HepG2 (cell line): Measurements from ENCODE around the gene ARID5B. TPM values are rescaled to one million over a fixed set of nuclear protein-coding genes. Genes with fewer than 3 reads are reported as not detected.
A peak's percentile ranks its signal among the peaks of the same experiment; 100 is the strongest.

Source experiments
- ATAC-seq: fragments of 200-7000 bp; cut with Tn5 transposase; 3 replicates; pipeline ENCODE4 v1.9.1; 2020; ENCODE audit warnings: mild to moderate bottlenecking, moderate library complexity
- BruUV-seq: library from RNA; stranded (reverse); fragments of 400-500 nt; replicated peaks from 2 replicates; lab custom pipeline; 2021; lab: Mats Ljungman, UMichigan
- CTCF ChIA-PET: fragments of 300-600 bp; formaldehyde crosslinking; extraction: SDS; loops from one replicate; lab custom pipeline; 2021; ENCODE audit warnings: low total read pairs, inconsistent platforms, low intra/inter-chr PET ratio; lab: Yijun Ruan, JAX
- POLR2A ChIA-PET: fragments of 350-600 bp; sonication (Branson Sonifier 250); formaldehyde crosslinking; loops from one replicate; lab custom pipeline; 2020; ENCODE audit warnings: antibody characterized with exemption, inconsistent platforms; lab: Yijun Ruan, JAX
- DNase-seq: peaks from one replicate; pipeline ENCODE4 v3.0.0-alpha.2; 2015; ENCODE audit warnings: low spot score
- FAIRE-seq: peaks from 3 replicates; lab custom pipeline; 2011; peaks lifted over from hg19 to GRCh38; lab: Jason Lieb, UNC
- H2AFZ ChIP-seq: one replicate; pipeline ENCODE4 v1.6.1; 2011; ENCODE audit warnings: low read length, inconsistent platforms
- H3K27ac ChIP-seq: fragments of 300-600 bp; 3 replicates; pipeline ENCODE4 v1.8.0; 2011; ENCODE audit warnings: mixed run types, mild to moderate bottlenecking, mixed read lengths, low read length, inconsistent platforms; ENCODE audit not compliant: insufficient read depth; ENCODE audit errors: extremely low read length
- H3K27me3 ChIP-seq, 2 experiments: fragments of 200-600 bp in 1 of 2; 2 replicates in 1 of 2; 3 replicates in 1 of 2; pipeline versions ENCODE4 v1.6.0 to v1.8.0; 2011; ENCODE audit warnings: low read length in 2 of 2, mild to moderate bottlenecking in 2 of 2, moderate library complexity in 2 of 2, inconsistent platforms in 1 of 2; ENCODE audit not compliant: insufficient read depth in 2 of 2, control insufficient read depth in 1 of 2
- H3K36me3 ChIP-seq, 2 experiments: fragments of 200-600 bp in 1 of 2; replicated peaks in 1 of 2; 2 replicates in 1 of 2; 3 replicates in 1 of 2; pipeline versions ENCODE4 v1.5.1 to v1.8.0; 2011; ENCODE audit warnings: low read length in 2 of 2, inconsistent platforms in 1 of 2; ENCODE audit not compliant: insufficient read depth in 2 of 2, control insufficient read depth in 1 of 2
- H3K4me1 ChIP-seq: 2 replicates; pipeline ENCODE4 v1.5.1; 2012; ENCODE audit warnings: low read length, inconsistent platforms; ENCODE audit not compliant: insufficient read depth
- H3K4me2 ChIP-seq: 2 replicates; pipeline ENCODE4 v1.6.0; 2011; ENCODE audit warnings: low read depth, low read length, inconsistent platforms
- H3K4me3 ChIP-seq, 3 experiments: fragments of 200-600 bp in 1 of 3; sonication (generic), shearing (Covaris generic) in 1 of 3; replicated peaks in 1 of 3; 2 replicates each; pipeline ENCODE4 v1.5.1; 2011 to 2016; ENCODE audit warnings: low read length in 3 of 3, inconsistent platforms in 2 of 3, low read depth in 2 of 3, mild to moderate bottlenecking in 2 of 3, control low read depth in 1 of 3, mixed read lengths in 1 of 3; ENCODE audit not compliant: insufficient read depth in 1 of 3
- H3K79me2 ChIP-seq: one replicate; pipeline ENCODE4 v1.6.1; 2011; ENCODE audit warnings: low read length, inconsistent platforms; ENCODE audit not compliant: insufficient read depth
- H3K9ac ChIP-seq: 2 replicates; pipeline ENCODE4 v1.6.0; 2011; ENCODE audit warnings: mild to moderate bottlenecking, low read depth, low read length, inconsistent platforms; ENCODE audit not compliant: insufficient read depth
- H3K9me3 ChIP-seq: 2 replicates; pipeline ENCODE4 v1.5.1; 2012; ENCODE audit warnings: mild to moderate bottlenecking, low read length
- H4K20me1 ChIP-seq: 2 replicates; pipeline ENCODE4 v1.6.0; 2011; ENCODE audit warnings: inconsistent platforms, mild to moderate bottlenecking, low read length, moderate library complexity; ENCODE audit not compliant: insufficient read depth
- IKZF5 ChIP-seq: IDR thresholded peaks from 2 replicates; pipeline ENCODE4 v1.6.1; 2018; ENCODE audit warnings: missing genetic modification reagents, mild to moderate bottlenecking, missing compliant biosample characterization
- KLF11 ChIP-seq: IDR thresholded peaks from 2 replicates; pipeline ENCODE4 v1.6.1; 2016; ENCODE audit warnings: missing compliant biosample characterization
- NR0B2 ChIP-seq: sonication (generic); formaldehyde crosslinking; IDR thresholded peaks from 2 replicates; pipeline ENCODE4 v1.4.0; 2020; ENCODE audit warnings: mild to moderate bottlenecking, missing genetic modification reagents
- RFXAP ChIP-seq: sonication (generic); formaldehyde crosslinking; IDR thresholded peaks from 2 replicates; pipeline ENCODE4 v1.4.0; 2020; ENCODE audit warnings: missing genetic modification reagents, borderline replicate concordance
- ZKSCAN5 ChIP-seq: sonication (generic); formaldehyde crosslinking; IDR thresholded peaks from 2 replicates; pipeline ENCODE4 v1.5.1; 2020; ENCODE audit warnings: mild to moderate bottlenecking, missing genetic modification reagents
- ZNF687 ChIP-seq: sonication (generic); formaldehyde crosslinking; IDR thresholded peaks from 2 replicates; pipeline ENCODE4 v1.5.1; 2020; ENCODE audit warnings: mild to moderate bottlenecking, missing genetic modification reagents, moderate library complexity
- WGBS: methylation state at CpG from one replicate; pipeline ENCODE4 v1.1.6; 2017; ENCODE audit warnings: low lambda C conversion rate; 5-methylcytosine and 5-hydroxymethylcytosine counted together
- in situ Hi-C: cut with HindIII; loops from 2 replicates; pipeline ENCODE4 v1.10.0; 2017; ENCODE audit warnings: low pct_unique_long_range_greater_than_20kb; ENCODE audit not compliant: extremely low pct_ligation_motif_present
- intact Hi-C: fragments of 100-400 bp; cut with micrococcal nuclease; formaldehyde crosslinking; loops from one replicate; pipeline ENCODE4 v1.10.0; 2022; ENCODE audit not compliant: unreplicated experiment
- polyA plus RNA-seq, 8 experiments: library from polyadenylated mRNA; depleted of rRNA in 3 of 8; stranded (reverse) in 7 of 8; unstranded in 1 of 8; fragments of >200 nt; fragmentation: Illumina TruSeq in 4 of 8; extraction: Trizol in 4 of 8; gene quantifications; 2 replicates each; pipeline versions ENCODE4 v1.2.1 to v1.2.3, GENCODE V29; 2011 to 2016; ENCODE audit warnings: low read depth in 4 of 8, missing spikeins in 1 of 8, mixed read lengths in 1 of 8; ENCODE audit not compliant: insufficient read depth in 1 of 8
- total RNA-seq, 5 experiments: library from RNA; depleted of rRNA; stranded (reverse); fragments of >200 nt; fragmentation: Illumina TruSeq; extraction: Trizol; gene quantifications; 2 replicates each; pipeline ENCODE4 v1.2.3, GENCODE V29; 2016; ENCODE audit warnings: low read depth in 1 of 5

Gene ARID5B
- total and polyA plus RNA-seq, 2 of the 13 experiments (the other 11 are each of a cell fraction or from before 2014, with no cell fraction given), result 6.2 to 21.1 TPM

- ATAC-seq (no peak), FAIRE-seq (no peak), DNase-seq (no peak)
- Histone ChIP-seq H3K36me3 (peaks cover 30 to 56% of the 10 kb centered on the region in 2 experiments), H3K79me2 (no peaks in the 10 kb centered on the region), H2AFZ (no peak overlapping the region), H3K4me2 (peak overlapping the region; percentile 49; the same call in 1 of the 2 replicates), H4K20me1 (no peaks in the 10 kb centered on the region), H3K4me3 (no peak overlapping the region), H3K27ac (peak overlapping the region; percentile 95), H3K4me1 (peaks cover 60% of the 10 kb centered on the region), H3K9ac (peak overlapping the region; percentile 84)
- POLR2A ChIA-PET, result interaction anchor here (0.6 to 6.7 kb wide), 4 partner anchors 10 to 152 kb away, joined by 3 to 156 read pairs (median 10); no protein-coding TSS in a partner anchor
- CTCF ChIA-PET, result no interaction called here
- BruUV-seq, result no TSS peak
- in situ Hi-C loops (loop anchor here (10.0 kb wide), 1 partner anchor 152 kb away; no protein-coding TSS in a partner anchor), intact Hi-C loops (loop anchor here (1.0 kb wide), 1 partner anchor 123 kb away; no protein-coding TSS in a partner anchor)
- TF ChIP-seq RFXAP (CRISPR knock-in tag) (no peak), ZKSCAN5 (CRISPR knock-in tag) (no peak), ZNF687 (CRISPR knock-in tag) (peak; percentile 7; the same call in 1 of the 2 replicates), IKZF5 (CRISPR knock-in tag) (no peak), KLF11 (no peak), NR0B2 (CRISPR knock-in tag) (no peak)
- TF ChIP-seq, all 625 proteins: peak for 1
- H3K9me3 ChIP-seq, result no peaks in the 10 kb centered on the region
- H3K27me3 ChIP-seq, result no peaks in the 10 kb centered on the region
- 99% methylated on average over 22 of the region's 22 CpGs for WGBS
Observed at GRCh38 chr10:62092301-62093030, 191.0 kb downstream of the ARID5B start.
